Stimulated activated CD4-positive, alpha-beta T cell treated with anti-CD3 and anti-CD28 coated beads, Interleukin-4, amount 100 ng/mL, for 4 hours (primary cell): ENCODE results near the gene SHISA7.
"Not testable (repeated sequence)": the region's sequence is repeated elsewhere in the genome, so short reads cannot be mapped to it uniquely, and the experiment has no call there.

Source experiments
- DNase-seq, 2 experiments: peaks; one replicate each; pipeline ENCODE4 v3.0.0-alpha.2; 2020

Gene SHISA7

DNA sequence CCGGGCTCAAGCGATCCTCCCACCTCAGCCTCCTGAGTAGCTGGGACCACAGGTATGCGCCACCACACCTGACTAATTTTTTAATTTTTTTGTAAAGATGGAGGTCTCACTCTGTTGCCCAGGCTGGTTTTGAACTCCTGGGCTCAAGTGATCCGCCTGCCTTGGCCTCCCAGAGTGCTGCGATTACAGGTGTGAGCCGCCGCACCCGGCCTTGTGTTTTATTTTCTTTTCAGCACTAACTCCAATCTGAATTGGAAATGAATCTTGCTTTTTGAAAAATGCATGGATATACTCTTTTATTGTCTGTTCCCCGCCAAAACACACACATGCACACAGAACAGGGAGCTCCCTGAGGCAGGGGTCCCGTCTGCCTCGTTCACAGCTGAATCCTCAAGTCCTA, 19.6 kb upstream of the SHISA7 start:
- no peak for DNase-seq

GRCh38 chr19:55461974-55462626, 19.0 kb upstream of the SHISA7 start:
- DNase-seq: no peak

DNA sequence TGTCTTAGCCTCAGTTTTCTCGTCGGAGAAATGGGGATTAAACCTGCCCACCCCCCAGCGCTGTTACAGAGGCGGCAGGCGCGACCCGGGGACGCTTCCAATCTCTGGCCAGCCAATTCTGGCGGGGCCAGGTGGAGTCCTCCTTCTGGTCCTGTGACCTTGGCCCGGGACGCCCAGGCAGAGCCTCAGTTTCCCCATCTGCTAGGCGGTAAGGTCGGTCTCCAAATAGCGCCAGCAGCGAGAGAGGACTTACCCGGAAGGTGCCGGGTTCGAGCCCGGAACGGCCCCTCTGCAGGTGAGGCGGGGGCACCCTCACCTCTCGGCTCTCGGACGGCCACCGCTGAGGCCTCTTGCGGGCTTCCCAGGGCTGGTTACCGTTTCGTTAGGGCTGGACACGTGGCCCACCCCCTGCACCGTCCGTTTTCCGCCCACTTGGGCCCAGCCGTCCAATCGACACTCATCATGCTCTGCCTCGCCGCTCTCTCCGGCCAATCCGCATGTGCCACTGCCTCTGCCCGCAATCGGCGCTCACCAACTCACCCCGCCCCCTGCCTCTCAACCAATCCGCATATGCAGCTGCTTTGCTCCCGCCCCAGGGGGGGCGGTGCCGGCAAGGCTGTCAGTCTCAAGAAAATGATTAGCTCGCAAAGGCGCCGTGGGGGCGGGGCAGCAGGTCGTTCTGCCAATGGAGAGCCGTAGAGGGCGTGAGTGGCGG, 18.3 kb upstream of the SHISA7 start, which contains the start of gene ISOC2:
ISOC2 (minus strand) TSS at position 384 of the 715 bp plus-strand sequence. CDS start 5,156 bp downstream, outside the sequence.
- peak; percentile 100 for DNase-seq

GRCh38 chr19:55460670-55461258, 17.7 kb upstream of the SHISA7 start:
- DNase-seq: peak in 1 of 2 experiments; percentile 43

GRCh38 chr19:55459950-55460657, 17.0 kb upstream of the SHISA7 start:
- DNase-seq: no peak

DNA sequence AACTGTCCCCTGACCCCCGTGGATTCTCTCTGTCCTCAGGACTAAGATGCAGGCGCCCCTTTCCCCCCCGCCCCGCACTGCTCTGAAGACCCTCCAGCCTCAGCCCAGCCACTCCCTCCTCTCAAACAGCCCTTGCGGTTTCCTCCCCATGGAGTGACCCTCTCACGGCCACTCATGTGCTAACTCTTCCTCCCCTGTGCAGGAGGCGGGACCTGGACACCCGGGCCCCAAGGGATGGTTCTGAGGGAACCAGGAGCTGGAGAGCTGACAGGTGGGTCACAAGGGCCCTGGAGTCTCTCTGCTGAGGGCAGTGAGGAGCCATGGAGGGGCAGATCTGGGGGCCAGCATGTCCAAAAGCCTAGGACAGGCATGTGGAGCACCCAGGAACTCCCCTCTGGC, 16.4 kb upstream of the SHISA7 start:
- no peak for DNase-seq

DNA sequence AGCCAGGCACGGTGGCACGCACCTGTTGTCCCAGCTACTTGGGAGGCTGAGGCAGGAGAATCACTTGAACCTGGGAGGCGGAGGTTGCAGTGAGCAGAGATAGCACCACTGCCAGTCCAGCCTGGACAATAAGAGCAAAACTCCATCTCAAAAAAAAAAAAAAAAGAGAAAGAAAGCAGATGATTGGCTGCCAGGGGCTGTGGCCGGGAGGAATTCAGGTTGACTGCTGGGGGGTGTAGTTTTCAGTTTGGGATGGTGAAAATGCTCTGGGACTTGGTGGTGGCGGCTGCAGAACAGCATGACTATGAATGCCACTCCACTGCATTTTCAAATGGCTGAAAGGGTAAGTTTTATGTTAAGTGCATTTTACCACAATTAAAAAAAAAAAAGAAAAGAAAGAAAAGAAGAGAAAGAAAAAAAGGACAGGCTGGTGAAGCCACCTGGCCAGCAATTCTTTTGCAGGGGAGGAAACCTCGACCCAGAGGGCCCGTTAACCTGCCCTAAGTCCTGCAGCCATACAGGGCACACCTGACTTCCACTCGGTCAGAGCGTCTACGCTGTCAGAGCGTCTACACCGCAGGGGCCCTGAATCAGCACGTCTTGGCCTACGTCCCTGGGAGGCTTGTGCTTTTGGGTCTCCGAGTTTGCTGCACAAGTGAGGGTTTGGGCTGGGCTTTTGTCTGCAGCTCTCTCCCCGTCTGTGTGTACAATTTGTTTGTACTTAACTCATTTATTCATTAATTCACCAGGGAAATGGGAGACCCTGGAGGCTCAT, 14.8 kb upstream of the SHISA7 start:
- DNase-seq: no peak

DNA sequence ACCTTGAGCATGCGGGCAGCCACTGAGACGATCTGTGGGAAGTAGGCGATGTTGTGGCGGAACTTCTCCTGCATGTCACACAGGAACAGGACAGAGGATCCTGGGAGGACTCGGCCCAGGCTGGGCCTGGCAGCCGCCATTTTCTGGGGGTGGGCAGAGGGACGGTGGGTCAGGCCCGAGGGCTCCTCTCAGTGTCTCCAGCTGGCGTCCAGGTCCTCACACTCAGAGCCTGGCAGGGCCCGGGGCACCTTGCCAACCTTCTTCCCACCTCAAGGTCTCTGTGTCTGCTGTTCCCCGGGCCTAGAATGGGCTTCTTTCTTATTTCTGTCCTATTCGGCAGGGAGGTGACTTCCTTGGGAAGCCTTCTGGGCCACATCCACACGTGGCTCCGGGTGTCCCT, 13.2 kb upstream of the SHISA7 start:
- DNase-seq: no peak

DNA sequence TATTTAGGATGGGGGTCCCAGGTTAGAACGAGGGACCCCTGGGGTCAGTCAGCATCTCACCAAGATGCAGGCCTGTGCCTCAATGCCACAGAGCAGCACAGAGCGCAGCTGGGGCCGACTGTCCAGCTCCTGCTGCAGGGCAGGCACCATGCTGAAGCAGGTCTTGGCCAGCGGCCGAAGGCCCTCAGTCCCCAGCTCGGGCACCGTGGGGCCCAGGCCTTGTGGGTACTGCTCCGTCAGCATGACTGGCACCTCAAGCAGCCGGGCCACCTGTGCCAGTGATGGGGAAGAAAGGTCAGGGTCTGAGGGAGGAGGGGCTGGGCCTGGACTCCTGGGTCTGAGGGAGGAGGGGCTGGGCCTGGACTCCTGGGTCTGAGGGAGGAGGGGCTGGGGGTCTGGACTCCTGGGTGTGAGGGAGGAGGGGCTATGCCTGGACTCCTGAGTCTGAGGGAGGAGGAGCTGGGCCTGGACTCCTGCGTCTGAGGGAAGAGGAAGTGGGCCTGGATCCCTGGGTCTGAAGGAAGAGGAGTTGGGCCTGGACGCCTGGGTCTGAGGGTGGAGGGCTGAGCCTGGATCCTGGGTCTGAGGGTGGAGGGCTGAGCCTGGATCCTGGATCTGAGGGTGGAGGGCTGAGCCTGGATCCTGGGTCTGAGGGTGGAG, 12.6 kb upstream of the SHISA7 start:
- DNase-seq: no peak

GRCh38 chr19:55454787-55455243, 11.7 kb upstream of the SHISA7 start:
- DNase-seq: peak; percentile 33 to 39

DNA sequence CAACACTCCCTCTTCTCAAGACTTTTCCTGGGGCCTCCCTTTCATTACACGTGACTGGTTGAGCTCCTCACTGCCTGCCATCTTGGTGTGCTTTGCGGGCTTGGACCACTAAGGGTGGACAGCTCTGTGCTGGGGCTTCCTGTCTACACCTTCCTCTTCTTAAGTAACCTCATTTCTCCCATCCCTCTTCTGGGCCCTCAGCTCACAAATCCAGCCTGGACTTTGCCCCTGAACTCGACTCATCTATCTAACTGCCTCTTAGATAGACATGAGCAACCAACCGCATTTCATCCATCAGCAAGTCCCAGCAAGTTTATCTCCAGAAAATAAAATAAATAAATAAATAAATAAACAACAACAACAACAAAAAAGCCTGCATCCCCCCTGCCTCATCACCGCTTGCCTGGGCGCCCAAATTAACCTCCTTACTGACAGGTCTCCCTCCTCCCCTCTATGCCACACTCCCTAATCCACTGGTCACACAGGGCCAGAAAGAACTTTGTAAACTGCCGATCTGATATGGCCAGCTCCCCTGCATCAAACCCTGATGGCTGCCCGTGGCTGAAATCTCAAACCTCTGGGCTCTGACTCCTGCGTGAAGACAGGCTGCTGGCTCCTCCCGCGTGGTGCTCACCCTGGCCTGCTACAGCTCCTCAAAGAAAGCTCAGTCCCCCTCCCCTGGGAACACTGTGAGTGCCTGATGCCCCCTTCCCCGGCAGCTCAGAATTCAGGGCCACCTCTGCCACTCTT, 10.6 kb upstream of the SHISA7 start:
- no peak for DNase-seq

- peak in 1 of 2 experiments; percentile 20 for DNase-seq
Measured at GRCh38 chr19:55452749-55453346, 9.7 kb upstream of the SHISA7 start.

DNA sequence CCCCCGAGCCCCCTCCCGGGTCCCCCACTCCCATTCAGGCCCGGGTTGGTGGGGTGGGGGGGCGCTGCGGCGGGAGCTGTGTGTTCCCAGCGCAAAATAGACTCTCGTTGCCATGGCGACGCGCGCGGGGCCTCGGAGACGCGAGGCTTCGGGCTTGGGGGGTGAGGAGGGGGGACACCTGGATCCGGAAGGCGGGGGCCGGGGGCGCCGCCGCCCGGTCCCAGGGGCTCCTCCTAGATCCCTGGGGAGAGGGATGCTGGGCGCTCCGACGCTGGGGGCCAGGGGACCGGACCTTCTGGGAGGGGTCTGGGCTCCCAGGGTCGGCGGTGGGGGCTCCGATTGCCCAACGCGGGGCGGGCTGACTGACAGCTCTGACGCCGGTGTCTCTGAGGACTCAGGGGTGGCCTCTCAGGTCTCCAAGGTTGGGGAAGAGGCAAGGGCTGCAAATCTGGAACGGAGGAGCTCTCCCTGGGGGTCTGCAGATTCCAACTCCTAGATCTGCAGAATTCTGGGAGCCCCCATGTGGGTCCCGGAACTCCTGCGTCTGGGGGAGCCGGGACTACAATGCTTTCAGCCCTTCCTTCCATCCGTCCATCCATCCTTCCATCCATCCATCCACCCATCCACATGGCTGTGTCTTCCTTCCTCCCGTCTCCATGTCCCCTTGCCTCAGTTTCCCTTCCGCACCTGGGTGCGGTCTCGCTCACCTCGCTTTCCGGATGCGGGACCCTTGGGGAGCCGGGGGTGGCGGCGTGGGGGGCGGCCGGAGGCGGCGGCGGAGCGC, 9.1 kb upstream of the SHISA7 start:
- no peak for DNase-seq

GRCh38 chr19:55451163-55451964, 8.3 kb upstream of the SHISA7 start:
- no peak for DNase-seq

DNA sequence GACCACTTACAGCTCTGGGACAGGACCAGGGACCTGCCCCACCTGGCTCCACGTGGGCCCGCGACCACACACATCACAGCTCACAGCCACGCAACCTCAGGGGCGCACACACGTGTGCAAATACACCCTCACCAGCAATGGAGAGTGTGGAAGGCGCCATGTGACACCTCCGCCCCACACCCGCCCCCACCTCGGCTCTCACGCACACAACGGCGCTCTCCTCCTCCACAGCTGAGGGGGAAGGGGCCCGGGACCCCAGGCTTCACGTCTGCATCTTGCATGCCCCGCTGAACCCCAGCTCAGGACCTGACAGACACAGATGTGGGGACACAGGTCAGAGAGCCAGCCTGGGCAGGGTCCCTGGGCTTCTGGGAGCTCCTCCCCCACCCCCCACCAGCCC, 6.4 kb upstream of the SHISA7 start:
- DNase-seq: no peak

DNA sequence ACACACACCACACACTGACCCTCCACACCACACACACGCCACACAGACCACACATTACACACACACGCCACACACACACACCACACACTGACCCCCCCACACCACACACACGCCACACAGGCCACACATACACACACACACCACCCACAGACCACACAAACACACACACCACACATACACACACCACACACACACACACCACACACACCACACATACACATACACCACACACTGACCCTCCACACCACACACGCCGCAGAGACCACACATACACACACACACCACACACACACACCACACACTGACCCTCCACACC, 5.0 kb upstream of the SHISA7 start:
- DNase-seq: not testable (repeated sequence)

GRCh38 chr19:55447421-55448174, 4.5 kb upstream of the SHISA7 start:
- no peak for DNase-seq

- no peak for DNase-seq
Measured at GRCh38 chr19:55446060-55446459, 3.0 kb upstream of the SHISA7 start.
